GM18505 (cell line): Measurements from ENCODE around the gene HPSE.
A peak's percentile ranks its signal among the peaks of the same experiment; 100 is the strongest.
"Not testable (repeated sequence)": the region's sequence is repeated elsewhere in the genome, so short reads cannot be mapped to it uniquely, and the experiment has no call there.

Experiments
- ATAC-seq: cut with Tn5 transposase; IDR thresholded peaks from one replicate; pipeline ENCODE4 v1.9.1; 2021; ENCODE audit not compliant: unreplicated experiment
- POLR2A ChIP-seq: IDR thresholded peaks from 4 replicates; pipeline ENCODE4 v1.6.1; 2011; ENCODE audit warnings: borderline replicate concordance; ENCODE audit not compliant: insufficient read depth, insufficient read length; ENCODE audit errors: extremely low read depth

Gene HPSE

DNA sequence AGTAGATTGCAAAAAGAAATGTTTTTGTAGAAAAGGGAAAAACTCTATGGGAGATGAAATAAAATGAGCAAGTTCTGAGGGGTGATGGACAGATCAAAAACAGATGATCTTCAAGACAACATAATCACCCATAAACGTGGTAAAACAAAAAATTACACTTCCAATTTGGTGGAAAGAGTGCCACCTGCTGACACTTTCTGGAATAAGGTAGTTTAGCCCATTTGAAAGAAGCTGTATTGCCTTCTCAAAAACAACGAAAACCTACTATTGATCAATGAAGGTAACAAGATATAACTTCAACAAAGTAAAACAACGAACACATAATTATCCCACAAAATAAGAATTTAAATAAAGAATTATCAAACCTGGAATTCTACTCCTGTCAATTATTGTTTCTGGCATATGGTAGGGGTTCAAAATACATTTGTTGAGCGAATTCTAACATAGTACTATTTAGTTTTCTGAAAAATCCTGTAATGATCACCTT, 52.6 kb downstream of the HPSE start:
- no peak for TF ChIP-seq POLR2A
- no peak for ATAC-seq

DNA sequence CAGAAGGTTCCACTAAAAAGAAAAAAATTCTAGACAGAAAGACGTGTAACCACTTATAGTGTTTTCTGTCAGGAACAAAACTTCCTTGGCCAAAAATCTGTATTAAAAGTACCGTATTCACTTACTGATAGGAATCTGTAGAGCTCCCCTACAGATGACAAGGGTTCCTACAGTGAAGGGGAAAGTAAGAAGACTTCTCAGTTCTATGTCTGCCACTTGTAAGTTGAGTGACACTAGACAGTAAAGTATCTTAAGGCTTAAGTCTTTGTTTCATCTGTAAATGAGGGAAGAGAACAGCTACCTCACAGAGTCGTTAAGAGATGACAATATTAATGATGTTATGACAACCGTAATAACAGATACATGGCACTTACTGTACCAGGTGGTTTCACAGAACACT, 53.3 kb downstream of the HPSE start:
- no peak for TF ChIP-seq POLR2A
- ATAC-seq = no peak

DNA sequence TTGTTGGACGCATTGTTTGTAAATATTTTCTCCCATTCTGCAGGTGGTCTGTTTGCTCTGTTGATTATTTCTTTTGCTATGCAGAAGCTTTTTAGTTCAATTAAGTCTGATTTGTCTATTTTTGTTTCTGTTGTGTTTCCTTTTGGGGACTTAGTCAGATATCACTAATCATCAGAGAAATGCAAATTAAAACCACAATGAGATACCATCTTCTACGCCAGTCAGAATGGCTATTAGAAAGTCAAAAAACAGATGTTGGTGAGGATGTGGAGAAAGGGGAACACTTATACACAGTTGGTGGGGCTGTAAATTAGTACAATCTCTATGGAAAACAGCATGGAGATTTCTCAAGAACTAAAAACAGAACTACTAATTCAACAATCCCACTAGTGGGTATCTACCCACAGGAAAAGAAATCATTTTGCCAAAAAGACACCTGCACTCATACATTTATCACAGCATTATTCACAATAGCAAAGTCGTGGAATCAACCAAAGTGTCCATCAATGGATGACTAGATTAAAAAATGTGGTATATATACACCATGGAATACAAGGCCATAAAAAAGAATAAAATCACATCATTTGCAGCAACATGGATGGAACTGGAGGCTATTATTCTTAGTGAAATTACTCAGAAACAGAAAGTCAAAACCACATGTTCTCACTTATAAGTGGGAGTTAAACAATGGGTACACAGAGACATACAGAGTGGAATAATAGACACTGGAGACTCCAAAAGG, 58.2 kb downstream of the HPSE start:
- peak; percentile 58 for ATAC-seq

DNA sequence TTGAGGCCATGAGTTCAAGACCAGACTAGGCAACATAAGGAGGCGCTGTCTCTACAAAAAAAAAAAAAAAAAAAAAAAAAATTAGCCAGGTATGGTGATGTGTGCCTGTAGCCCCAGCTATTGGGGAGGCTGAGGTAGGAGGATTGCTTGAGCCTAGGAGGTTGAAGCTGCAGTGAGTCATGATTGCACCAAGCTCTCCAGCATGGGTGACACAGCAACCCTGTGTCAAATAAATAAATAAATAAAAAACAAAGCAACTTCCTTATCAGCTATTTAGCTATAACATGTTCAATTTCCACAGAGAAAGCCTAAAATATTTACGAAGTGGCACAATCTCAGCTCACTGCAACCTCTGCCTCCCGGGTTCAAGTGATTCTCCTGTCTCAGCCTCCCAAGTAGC, 60.7 kb downstream of the HPSE start:
- not testable (repeated sequence) for ATAC-seq

More for the DNA sequence above, 58.2 kb downstream of the HPSE start:
- no peak for TF ChIP-seq POLR2A

DNA sequence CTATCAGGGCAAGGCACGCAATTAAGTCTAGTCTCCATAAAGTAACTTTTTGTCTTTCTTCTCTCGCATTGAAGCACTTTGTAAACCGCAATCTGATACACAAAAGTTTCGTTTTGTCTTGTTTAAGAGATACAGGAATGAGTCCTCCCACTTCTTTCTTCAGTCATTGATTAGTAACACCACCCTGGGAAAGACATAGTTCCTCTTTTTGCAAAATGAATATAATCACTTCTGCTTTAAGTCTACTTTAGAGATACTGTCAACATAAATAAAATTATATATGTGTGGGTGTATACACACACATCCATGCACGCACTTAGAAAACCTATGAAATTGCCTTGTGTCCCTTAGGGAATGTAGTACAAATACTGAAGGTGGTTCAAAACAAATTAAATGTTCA, 61.7 kb downstream of the HPSE start:
- no peak for TF ChIP-seq POLR2A
- peak; percentile 81 for ATAC-seq

DNA sequence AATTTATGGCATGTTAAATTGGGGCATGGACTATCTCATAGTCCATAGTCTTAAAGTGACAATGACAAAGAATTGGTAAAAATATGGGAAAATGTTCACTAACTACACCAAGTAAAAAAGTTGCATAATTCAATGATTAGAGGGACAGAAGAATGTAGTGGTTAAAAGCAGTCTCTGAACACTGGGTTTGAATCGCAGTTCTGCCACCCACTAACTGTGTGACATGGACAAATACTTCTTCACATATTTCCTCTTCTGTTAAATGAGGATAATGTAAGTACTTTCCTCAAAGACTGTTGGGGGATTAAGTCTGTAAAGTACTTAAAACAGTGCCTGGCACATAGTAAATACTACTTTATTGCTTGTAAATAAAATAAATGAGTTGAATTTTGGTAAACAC, 65.4 kb downstream of the HPSE start:
- no peak for ATAC-seq
- TF ChIP-seq POLR2A = no peak

DNA sequence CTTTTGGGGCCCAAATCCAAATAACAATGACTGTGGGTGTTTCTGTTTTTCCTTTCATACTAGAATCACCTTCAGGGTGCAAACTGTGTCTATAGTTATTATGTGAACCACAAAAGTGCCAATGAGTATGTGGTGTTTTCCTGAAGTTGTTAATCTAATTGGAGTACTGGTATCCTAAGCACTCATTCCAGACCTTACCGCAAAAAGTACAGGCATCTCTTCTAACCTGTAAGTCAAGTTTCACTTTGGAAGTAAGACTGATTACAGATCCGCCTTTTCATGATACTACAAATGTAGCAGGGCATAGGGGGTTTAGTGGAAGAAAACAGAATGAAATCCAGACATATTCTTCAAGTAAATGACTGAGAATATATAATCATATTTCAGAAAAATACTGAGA, 66.2 kb downstream of the HPSE start:
- TF ChIP-seq POLR2A = no peak
- no peak for ATAC-seq

DNA sequence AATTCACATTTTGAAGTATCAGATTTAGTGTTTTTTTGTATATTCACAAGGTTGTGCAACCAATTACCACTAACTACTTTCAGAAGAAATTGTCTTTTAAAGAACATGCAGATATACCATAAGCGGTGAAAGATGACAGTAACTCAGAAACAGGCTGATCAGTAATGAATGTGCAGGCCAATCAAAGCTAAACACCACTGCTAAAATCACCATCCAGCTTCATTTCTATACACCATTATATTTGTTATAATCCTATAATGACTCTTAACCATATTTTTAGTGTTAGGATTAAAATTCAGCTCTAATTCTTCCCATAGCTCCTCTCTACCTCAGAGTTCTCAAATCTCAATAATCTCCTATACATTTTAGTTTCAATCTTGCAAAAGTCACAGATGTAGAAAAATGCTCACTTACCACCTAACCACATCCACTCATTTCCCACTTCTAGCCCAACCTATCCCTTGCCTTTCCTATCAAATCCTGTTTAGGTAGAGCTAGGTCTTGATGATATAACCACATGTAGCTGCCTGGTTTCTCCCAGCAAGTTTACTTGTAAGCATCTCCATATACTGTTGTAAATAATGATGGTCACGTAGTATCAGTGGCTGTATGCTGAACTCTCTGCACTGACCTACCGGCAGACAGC, 66.7 kb downstream of the HPSE start:
- ATAC-seq = no peak

DNA sequence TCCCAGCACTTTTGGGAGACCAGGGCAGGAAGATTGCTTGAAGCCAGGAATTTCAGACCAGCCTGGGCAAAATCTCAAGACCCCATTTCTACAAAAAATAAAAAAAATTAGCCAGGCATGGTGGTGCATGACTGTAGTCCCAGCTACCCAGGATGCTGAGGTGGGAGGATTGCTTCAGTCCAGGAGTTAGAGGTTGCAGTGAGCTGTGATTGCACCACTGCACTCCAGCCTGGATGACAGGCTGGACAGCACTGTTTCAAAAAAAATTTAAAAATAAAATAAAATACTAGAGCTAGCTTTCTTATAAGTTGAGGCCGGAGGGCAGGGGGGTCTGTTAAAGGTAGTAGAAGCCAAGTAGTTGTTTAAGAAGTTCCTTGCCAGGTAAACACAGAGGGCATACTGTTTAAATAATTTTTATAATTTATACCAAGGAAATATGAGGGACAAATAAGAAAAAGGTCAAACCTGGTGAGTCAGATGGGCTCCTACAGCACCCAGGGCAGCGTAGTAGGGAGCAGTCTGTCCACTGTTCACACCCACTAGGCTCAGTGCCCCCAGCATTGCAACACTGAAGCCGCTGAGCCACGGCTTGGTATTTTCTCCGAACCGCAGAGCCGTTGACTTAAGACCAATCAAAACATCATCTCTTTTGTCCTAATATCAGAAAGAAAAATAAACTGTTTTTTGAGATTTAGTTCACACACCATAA, 67.4 kb downstream of the HPSE start:
- TF ChIP-seq POLR2A = no peak

More for the DNA sequence above, 66.7 kb downstream of the HPSE start:
- TF ChIP-seq POLR2A = no peak

DNA sequence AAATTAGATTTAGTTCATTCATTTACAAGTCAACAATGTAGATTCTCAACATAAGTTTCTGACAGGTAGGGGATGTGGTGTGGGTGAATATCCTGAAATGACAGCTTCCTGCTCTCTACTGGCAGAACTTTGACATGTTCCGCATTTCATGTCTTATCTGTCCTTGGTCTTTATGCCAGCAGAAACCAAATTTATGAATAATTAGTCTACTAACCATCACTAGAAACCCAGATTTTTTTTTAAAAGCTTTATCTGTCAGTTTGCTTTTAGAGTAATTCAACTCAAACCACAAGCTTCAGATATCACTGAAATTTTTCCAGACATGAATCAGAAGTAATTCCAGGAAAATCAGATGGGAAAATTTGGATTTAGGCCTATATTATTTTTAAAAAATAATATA, 68.0 kb downstream of the HPSE start:
- ATAC-seq = peak; percentile 61
- no peak for TF ChIP-seq POLR2A

More for the DNA sequence above, 67.4 kb downstream of the HPSE start:
- no peak for ATAC-seq

DNA sequence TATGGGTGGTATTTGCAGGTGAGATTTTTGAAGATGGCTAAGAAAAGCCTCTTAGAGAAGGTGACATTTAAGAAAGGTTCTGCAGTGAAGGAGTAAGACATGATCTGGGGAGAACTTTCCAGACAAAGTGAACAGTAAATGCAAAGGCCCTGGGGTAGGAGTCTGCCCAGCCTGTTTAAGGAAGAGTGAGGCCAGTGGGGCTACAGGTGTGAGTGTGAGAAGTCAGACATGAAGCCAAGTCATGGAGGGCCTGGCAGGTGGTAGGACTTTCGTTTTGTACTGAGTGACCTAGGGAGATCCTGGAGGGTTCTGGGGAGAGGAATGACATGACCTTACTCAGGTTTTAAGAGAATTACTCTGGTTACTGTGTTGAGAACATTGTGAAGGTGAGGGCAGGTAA, 71.5 kb downstream of the HPSE start:
- no peak for ATAC-seq
- TF ChIP-seq POLR2A = no peak

DNA sequence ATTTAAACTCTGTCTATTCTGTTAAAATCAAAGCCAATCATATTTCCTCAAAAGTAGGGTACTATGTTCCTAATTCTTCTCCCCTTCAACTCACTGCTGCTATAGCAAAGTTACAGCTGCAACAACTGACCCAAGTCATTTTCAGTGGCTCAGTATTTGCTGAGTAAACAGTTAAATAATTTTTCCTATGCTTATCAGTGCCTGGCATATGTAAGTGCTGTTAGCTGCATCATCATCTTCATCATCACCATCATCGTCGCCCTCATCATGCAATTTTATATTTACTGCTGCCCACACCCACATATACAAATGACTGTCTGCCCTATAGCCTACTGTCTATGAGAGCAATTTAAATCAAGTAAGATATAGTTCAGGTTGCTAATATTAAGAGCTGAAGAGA, 72.0 kb downstream of the HPSE start:
- no peak for ATAC-seq
- TF ChIP-seq POLR2A = no peak

DNA sequence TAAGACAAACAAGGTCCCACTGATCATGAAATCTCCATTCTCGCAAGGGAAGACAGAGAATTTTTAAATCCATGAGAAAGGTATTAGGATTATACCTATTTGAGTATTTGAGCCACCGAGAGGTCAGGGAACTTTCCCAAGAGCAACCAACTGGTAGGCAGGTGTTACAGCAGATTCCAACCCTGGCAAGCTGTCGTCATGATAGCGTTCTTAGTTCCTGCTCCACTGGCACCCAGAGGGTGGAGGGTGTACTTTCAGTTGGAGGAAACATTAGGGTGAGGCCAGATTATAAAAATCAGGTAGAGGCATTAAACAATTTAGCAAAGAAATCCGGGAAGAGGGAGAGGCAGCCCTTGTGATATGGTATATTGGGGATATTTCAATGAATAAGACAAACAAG, 73.3 kb downstream of the HPSE start:
- TF ChIP-seq POLR2A = no peak
- no peak for ATAC-seq

DNA sequence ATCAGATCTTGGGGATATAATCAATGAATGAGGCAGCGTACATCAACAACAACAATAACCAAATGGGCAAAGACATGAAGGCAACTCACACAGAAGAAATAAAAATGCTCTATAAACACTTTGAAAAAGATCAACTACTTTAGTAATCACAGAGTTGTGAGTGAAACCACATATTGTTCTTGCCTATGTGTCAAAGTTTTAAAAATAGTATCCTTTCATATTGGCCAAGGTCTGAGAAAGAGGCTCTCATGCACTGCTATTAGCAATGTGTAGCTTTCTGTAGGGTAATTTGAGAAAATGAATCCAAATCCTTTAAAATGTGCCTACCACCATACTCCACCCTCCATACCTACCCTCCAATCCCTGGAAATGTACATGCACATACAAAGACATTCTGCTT, 75.1 kb downstream of the HPSE start:
- no peak for ATAC-seq
- TF ChIP-seq POLR2A = no peak
